DMS79 (cell line): ENCODE results near the gene B3GALT5.
"Not testable (repeated sequence)": the region's sequence is repeated elsewhere in the genome, so short reads cannot be mapped to it uniquely, and the experiment has no call there.

ENCODE experiments used
- DNase-seq: peaks from one replicate; lab custom pipeline; 2025; lab: John Stamatoyannopoulos, UW

B3GALT5 gene

GRCh38 chr21:39667353-39667891, 54.7 kb downstream of the B3GALT5 start:
- DNase-seq = no peak

GRCh38 chr21:39668369-39668768, 55.6 kb downstream of the B3GALT5 start:
- no peak for DNase-seq

GRCh38 chr21:39669485-39669884, 56.7 kb downstream of the B3GALT5 start:
- DNase-seq = no peak

- no peak for DNase-seq
These were observed 57.4 kb downstream of the B3GALT5 start for GRCh38 chr21:39669976-39670661.

- DNase-seq = no peak
These were observed 58.0 kb downstream of the B3GALT5 start for GRCh38 chr21:39670701-39671100.

- no peak for DNase-seq
These were observed 59.2 kb downstream of the B3GALT5 start for GRCh38 chr21:39671986-39672385.

GRCh38 chr21:39673163-39673562, 60.4 kb downstream of the B3GALT5 start:
- DNase-seq = no peak

GRCh38 chr21:39673736-39674135, 61.0 kb downstream of the B3GALT5 start:
- DNase-seq = no peak

GRCh38 chr21:39674801-39675200, 62.1 kb downstream of the B3GALT5 start:
- DNase-seq = no peak

GRCh38 chr21:39675590-39675989, 62.9 kb downstream of the B3GALT5 start:
- no peak for DNase-seq

GRCh38 chr21:39675993-39676661, 63.4 kb downstream of the B3GALT5 start:
- peak; percentile 99 for DNase-seq

GRCh38 chr21:39680216-39680615, 67.5 kb downstream of the B3GALT5 start:
- no peak for DNase-seq

- DNase-seq = no peak
These were observed 68.5 kb downstream of the B3GALT5 start for GRCh38 chr21:39681257-39681656.

- no peak for DNase-seq
These were observed 69.1 kb downstream of the B3GALT5 start for GRCh38 chr21:39681845-39682244.

- no peak for DNase-seq
These were observed 72.5 kb downstream of the B3GALT5 start for GRCh38 chr21:39685236-39685635.

- no peak for DNase-seq
These were observed 73.3 kb downstream of the B3GALT5 start for GRCh38 chr21:39685991-39686390.

GRCh38 chr21:39686646-39687468, 74.1 kb downstream of the B3GALT5 start:
- DNase-seq = no peak

- no peak for DNase-seq
These were observed 75.3 kb downstream of the B3GALT5 start for GRCh38 chr21:39688010-39688409.

- not testable (repeated sequence) for DNase-seq
These were observed 77.1 kb downstream of the B3GALT5 start for GRCh38 chr21:39689860-39690259.

GRCh38 chr21:39690454-39690853, 77.7 kb downstream of the B3GALT5 start:
- DNase-seq = no peak

- no peak for DNase-seq
These were observed 82.0 kb downstream of the B3GALT5 start for GRCh38 chr21:39694750-39695149.

- no peak for DNase-seq
These were observed 83.5 kb downstream of the B3GALT5 start for GRCh38 chr21:39696196-39696595.

GRCh38 chr21:39696618-39697017, 83.9 kb downstream of the B3GALT5 start:
- DNase-seq = peak; percentile 35
